ENCODE data around the gene EEPD1.
"Not testable (repeated sequence)": the region's sequence is repeated elsewhere in the genome, so short reads cannot be mapped to it uniquely, and the experiment has no call there.

EEPD1 gene

GRCh38 chr7:36321284-36321683 lies 168.2 kb downstream of the EEPD1 start:
- DNase-seq (ENCODE audit: low read depth) = not testable (repeated sequence)

GRCh38 chr7:36336390-36336789 lies 183.3 kb downstream of the EEPD1 start:
- DNase-seq (ENCODE audit: low read depth) = no peak

- DNase-seq (ENCODE audit: low read depth) = no peak
Measured at GRCh38 chr7:36338256-36338655, 185.2 kb downstream of the EEPD1 start.

- DNase-seq (ENCODE audit: low read depth) = no peak
Measured at GRCh38 chr7:36343548-36343947, 190.5 kb downstream of the EEPD1 start.

GRCh38 chr7:36344622-36345021 lies 191.6 kb downstream of the EEPD1 start:
- no peak for DNase-seq (ENCODE audit: low read depth)

GRCh38 chr7:36346260-36346831 lies 193.3 kb downstream of the EEPD1 start:
- DNase-seq (ENCODE audit: low read depth) = no peak

DNA sequence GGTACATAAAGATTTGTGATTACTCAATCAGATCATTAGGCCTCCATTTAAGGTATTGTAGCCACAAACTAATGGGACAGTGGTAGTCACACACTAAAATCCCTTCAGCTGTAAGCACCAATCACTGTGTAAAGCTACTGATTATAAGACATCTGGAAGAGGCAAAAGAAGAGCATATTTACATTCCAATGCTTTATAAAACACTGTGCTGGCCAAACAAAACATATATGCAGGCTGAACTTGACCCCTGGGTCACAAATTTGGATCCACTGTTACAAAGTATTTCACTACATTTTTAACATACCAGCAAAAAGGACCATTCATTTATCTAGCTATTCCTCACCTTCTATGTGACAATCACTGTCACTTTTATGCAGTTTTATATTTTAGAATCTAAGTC lies 195.2 kb downstream of the EEPD1 start:
- DNase-seq (ENCODE audit: low read depth) = no peak

DNA sequence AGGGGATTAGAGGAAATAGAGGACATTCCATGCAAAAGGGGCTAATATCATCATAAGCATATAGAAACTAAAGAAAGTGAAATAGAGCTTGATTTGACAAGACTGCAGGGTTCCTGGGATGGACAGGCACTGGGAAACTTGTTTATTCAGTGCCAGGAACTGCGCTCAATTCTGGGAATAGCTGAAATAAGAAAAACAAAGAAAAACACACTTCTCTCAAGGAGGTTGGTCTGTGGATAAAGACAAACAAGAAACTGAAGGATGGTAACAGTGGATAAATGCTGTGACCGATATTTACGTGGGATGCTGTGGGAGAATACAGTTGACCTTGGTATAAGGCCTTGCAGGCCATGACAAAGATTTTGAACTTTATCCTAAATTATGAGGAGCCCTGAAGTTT lies 195.7 kb downstream of the EEPD1 start:
- no peak for DNase-seq (ENCODE audit: low read depth)

- DNase-seq (ENCODE audit: low read depth) = no peak
Measured at GRCh38 chr7:36349626-36350025, 196.6 kb downstream of the EEPD1 start.
